A673 (cell line): ENCODE measurements around the gene PLEKHA6.

ENCODE experiments used
- CTCF ChIP-seq: fragments of 300-800, 200-600 bp; sonication (generic); conservative IDR thresholded peaks from 2 replicates; pipeline ENCODE4 v1.5.1; 2017; ENCODE audit warnings: low read depth, mild to moderate bottlenecking, antibody characterized with exemption, low read length, moderate library complexity, mixed read lengths
- EZH2 ChIP-seq: fragments of 200-600 bp; sonication (generic); IDR thresholded peaks from 2 replicates; pipeline ENCODE4 v1.6.1; 2017; ENCODE audit warnings: borderline replicate concordance, low read depth, mild to moderate bottlenecking, mixed read lengths, antibody characterized with exemption, low read length; ENCODE audit not compliant: poor library complexity, severe bottlenecking

GRCh38 chr1:204337583-204337982, 22.1 kb downstream of the PLEKHA6 start:
- TF ChIP-seq CTCF = no peak
- no peak for TF ChIP-seq EZH2
